ENCODE data around the gene PPM1N.

DNA sequence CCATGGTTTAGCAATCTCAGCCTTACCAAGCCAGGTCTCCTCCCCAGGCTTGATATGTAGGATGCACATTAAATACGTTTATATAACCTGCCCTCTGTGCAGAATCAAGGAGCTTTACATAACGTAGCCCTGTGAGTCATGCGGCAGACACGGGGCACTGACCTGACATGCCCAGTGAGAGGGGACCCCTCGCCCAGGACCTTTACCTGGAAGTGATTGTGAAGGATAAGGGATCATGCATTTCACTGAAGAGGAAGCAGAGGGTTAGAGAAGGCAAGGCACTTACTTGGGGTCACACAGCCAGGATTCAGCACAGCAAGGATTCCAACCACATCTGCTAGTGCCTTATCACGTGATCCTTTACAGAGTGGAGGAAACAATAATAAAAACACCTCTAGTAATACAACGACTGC is 49.4 kb upstream of the PPM1N start:
- TF ChIP-seq, protein P1, sequence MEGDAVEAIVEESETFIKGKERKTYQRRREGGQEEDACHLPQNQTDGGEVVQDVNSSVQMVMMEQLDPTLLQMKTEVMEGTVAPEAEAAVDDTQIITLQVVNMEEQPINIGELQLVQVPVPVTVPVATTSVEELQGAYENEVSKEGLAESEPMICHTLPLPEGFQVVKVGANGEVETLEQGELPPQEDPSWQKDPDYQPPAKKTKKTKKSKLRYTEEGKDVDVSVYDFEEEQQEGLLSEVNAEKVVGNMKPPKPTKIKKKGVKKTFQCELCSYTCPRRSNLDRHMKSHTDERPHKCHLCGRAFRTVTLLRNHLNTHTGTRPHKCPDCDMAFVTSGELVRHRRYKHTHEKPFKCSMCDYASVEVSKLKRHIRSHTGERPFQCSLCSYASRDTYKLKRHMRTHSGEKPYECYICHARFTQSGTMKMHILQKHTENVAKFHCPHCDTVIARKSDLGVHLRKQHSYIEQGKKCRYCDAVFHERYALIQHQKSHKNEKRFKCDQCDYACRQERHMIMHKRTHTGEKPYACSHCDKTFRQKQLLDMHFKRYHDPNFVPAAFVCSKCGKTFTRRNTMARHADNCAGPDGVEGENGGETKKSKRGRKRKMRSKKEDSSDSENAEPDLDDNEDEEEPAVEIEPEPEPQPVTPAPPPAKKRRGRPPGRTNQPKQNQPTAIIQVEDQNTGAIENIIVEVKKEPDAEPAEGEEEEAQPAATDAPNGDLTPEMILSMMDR (IDR thresholded peaks at IDR 0.05): no peak
- no peak for TF ChIP-seq POLR2A (IDR thresholded peaks at IDR 0.05)

All from Peyer's patch (tissue), 4 donors.